ENCODE measurements around the gene ALDH8A1.

GRCh38 chr6:134932098-134932497 is 17.8 kb downstream of the ALDH8A1 start:
- TF ChIP-seq, protein P1, sequence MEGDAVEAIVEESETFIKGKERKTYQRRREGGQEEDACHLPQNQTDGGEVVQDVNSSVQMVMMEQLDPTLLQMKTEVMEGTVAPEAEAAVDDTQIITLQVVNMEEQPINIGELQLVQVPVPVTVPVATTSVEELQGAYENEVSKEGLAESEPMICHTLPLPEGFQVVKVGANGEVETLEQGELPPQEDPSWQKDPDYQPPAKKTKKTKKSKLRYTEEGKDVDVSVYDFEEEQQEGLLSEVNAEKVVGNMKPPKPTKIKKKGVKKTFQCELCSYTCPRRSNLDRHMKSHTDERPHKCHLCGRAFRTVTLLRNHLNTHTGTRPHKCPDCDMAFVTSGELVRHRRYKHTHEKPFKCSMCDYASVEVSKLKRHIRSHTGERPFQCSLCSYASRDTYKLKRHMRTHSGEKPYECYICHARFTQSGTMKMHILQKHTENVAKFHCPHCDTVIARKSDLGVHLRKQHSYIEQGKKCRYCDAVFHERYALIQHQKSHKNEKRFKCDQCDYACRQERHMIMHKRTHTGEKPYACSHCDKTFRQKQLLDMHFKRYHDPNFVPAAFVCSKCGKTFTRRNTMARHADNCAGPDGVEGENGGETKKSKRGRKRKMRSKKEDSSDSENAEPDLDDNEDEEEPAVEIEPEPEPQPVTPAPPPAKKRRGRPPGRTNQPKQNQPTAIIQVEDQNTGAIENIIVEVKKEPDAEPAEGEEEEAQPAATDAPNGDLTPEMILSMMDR (IDR thresholded peaks at IDR 0.05): no peak
- TF ChIP-seq POLR2AphosphoS5 (IDR thresholded peaks at IDR 0.05; ENCODE audit: low read depth, low read length): no peak
- TF ChIP-seq SIN3A (IDR thresholded peaks at IDR 0.05; ENCODE audit: borderline replicate concordance, insufficient read depth, low read depth, low read length): no peak
- no peak for TF ChIP-seq REST (IDR thresholded peaks at IDR 0.05; ENCODE audit: insufficient read depth in 1 of 2, low read depth in 2 of 2, low read length in 1 of 2)
